Brain microvascular endothelial cell (primary cell): ENCODE results near the gene FAM53A.

Experiments used
- DNase-seq: peaks from one replicate; pipeline ENCODE4 v3.0.0-alpha.2; 2020
- H3K27ac ChIP-seq: fragments of 250-450 bp; sonication (Bioruptor Pico); 2 replicates; pipeline ENCODE4 v1.5.1; 2020; ENCODE audit warnings: mild to moderate bottlenecking, moderate library complexity
- H3K27me3 ChIP-seq: fragments of 250-450 bp; sonication (Bioruptor Pico); replicated peaks from 2 replicates; pipeline ENCODE4 v1.5.1; 2020; ENCODE audit warnings: mild to moderate bottlenecking
- H3K36me3 ChIP-seq: fragments of 250-450 bp; sonication (Bioruptor Pico); replicated peaks from 2 replicates; pipeline ENCODE4 v1.5.1; 2020; ENCODE audit warnings: mild to moderate bottlenecking
- H3K4me3 ChIP-seq: 2 replicates; pipeline ENCODE4 v1.5.1; 2011; ENCODE audit warnings: low read depth, mild to moderate bottlenecking, control low read depth, low read length, moderate library complexity
- in situ Hi-C: cut with HindIII; loops from 2 replicates; pipeline ENCODE4 v1.10.0; 2017; ENCODE audit warnings: low sequenced_read_pairs, low pct_ligation_motif_present
- TF ChIP-seq, protein P1 (sequence below): IDR thresholded peaks from 2 replicates; pipeline ENCODE4 v1.5.1; 2011; ENCODE audit warnings: low read depth, mild to moderate bottlenecking, moderate library complexity, low read length, control low read depth, inconsistent platforms; ENCODE audit errors: missing control alignments

The FAM53A gene, protein sequence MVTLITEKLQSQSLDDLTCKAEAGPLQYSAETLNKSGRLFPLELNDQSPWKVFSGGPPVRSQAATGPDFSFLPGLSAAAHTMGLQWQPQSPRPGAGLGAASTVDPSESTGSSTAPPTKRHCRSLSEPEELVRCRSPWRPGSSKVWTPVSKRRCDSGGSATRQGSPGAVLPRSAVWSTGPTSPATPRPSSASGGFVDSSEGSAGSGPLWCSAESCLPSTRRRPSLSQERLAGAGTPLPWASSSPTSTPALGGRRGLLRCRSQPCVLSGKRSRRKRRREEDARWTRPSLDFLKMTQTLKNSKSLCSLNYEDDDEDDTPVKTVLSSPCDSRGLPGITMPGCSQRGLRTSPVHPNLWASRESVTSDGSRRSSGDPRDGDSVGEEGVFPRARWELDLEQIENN

DNA sequence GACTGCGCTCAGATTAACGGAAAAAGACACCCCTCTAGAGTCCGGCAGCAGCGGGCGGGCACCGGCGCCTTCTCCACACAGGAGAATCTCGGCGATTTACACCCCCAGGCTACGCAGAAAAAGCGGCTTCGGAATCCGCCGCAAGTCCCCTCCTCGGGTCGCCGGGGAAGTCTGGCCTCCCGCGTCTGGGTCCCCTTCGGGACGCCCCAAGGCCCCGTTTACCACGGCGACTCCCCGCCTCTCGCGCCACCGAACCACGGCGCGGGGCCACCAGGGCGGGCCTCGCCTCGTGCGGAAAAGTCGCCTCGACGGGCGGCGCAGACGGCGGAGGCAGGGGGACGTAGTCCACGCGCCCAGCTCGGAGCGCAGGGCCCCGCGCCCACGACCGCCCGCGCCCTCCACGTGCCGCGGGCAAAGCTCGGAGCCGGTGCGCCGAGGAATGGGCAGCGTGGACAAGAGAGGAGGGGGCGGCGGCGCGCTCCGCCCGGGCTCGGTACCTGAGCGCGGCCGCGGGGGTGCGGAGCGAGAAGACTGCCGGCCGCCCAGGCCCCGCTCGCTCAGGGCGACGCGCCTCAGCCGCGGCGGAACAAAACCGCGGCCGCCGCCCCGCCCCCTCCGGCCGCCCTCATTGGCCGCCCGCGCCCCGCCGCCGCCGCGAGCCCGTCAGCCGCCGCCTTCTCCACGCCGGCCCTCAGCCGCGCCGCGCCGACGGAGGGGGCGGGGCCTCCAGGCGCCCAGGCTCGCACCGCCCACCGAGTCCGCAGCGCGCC is at the start of gene FAM53A:
Gene FAM53A, minus strand, starts transcription at position 578 of the 770 bp plus-strand sequence. CDS start 15,572 bp downstream, outside the sequence.
- Histone ChIP-seq H3K27me3 (no peaks in the 10 kb centered on the region), H3K4me3 (peak within 1 kb of the TSS; percentile 57), H3K27ac (peak within 1 kb of the TSS; percentile 79), H3K36me3 (no peaks in the 10 kb centered on the region)
- TF ChIP-seq, protein P1, sequence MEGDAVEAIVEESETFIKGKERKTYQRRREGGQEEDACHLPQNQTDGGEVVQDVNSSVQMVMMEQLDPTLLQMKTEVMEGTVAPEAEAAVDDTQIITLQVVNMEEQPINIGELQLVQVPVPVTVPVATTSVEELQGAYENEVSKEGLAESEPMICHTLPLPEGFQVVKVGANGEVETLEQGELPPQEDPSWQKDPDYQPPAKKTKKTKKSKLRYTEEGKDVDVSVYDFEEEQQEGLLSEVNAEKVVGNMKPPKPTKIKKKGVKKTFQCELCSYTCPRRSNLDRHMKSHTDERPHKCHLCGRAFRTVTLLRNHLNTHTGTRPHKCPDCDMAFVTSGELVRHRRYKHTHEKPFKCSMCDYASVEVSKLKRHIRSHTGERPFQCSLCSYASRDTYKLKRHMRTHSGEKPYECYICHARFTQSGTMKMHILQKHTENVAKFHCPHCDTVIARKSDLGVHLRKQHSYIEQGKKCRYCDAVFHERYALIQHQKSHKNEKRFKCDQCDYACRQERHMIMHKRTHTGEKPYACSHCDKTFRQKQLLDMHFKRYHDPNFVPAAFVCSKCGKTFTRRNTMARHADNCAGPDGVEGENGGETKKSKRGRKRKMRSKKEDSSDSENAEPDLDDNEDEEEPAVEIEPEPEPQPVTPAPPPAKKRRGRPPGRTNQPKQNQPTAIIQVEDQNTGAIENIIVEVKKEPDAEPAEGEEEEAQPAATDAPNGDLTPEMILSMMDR: no peak
- DNase-seq: peak; percentile 69
- in situ Hi-C loops: no loop called here

DNA sequence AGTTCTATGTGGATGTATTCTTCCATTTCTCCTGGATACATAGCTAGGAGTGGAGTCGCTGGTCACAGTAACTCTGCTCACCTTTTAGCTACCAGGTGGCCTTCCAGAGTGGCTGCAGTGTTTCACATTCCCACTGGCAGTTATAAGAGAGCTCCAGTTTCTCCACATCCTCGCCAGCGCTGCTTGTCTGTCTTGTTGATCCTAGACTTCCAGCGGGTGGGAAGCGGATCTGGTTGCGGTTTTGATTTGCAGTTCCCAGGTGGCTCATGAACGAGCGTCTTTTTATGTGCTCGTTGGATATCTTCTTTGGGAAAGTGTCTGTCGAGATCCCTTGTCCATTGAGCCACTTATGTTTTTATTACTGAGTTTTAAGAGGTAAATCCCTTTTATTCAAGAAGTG is 48.8 kb upstream of the FAM53A start:
- DNase-seq: no peak
- Histone ChIP-seq H3K4me3 (no peak overlapping the region), H3K36me3 (peaks cover 40% of the 10 kb centered on the region), H3K27me3 (no peaks in the 10 kb centered on the region), H3K27ac (no peak overlapping the region)
- TF ChIP-seq, protein P1: no peak
- in situ Hi-C loops: no loop called here

DNA sequence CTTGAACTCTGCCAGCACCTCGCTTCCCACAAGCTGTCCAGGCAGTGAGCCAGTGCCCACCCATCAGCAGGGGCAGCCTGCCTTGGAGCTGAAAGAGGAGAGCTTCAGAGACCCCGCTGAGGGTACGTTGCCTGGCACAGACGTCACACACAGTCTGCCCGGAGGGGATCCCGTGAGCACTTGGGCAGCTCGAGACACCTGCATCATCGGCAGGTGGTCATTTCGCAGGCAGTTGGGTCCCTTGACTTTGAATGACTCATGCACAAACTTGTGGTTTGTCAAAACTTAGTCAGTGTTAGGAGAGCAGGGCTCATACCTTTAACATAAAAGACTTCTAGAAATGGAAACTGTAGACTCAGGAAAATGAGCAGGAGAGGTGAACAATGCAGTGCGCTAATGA is 47.1 kb upstream of the FAM53A start:
- H3K36me3 ChIP-seq: peaks cover 28% of the 10 kb centered on the region
- H3K27ac ChIP-seq: no peak overlapping the region
- no peak for DNase-seq

DNA sequence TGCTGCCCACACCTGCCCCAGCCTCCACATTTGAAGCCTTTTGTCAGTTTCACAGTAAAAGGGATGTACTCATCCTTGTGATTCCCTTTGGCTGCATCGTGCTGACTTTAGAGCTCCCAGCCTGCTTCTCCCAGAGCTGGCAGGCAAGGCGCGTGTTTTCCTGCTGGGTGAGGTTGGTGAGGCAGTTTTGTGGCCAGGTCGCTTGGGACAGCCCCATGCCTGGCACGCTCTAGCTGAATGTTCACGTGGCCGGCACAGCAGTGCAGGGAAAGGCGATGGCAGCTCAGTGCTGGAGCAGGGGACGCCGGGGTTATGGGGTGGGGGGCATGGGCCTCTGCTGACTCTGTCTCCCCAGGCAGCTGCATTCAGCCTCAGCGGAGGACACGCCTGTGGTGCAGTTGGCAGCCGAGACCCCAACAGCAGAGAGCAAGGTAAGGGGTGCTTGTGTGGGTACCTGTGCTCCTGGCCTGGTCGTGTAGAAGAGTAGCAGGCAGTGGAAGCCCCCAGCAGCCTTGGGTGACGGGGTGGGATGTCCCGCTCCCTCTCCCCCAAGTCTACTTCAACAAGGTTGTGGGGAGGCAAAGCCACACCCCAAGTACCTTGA is 46.5 kb upstream of the FAM53A start:
- no peak overlapping the region for H3K4me3 ChIP-seq
- no peak for DNase-seq
- H3K27ac ChIP-seq: no peak overlapping the region
- H3K27me3 ChIP-seq: no peaks in the 10 kb centered on the region
- in situ Hi-C loops: no loop called here
- peaks cover 24% of the 10 kb centered on the region for H3K36me3 ChIP-seq
- TF ChIP-seq, protein P1: no peak

More for the DNA sequence above, 47.1 kb upstream of the FAM53A start:
- TF ChIP-seq, protein P1: no peak
- Histone ChIP-seq H3K4me3 (no peak overlapping the region), H3K27me3 (no peaks in the 10 kb centered on the region)
- in situ Hi-C loops: no loop called here

DNA sequence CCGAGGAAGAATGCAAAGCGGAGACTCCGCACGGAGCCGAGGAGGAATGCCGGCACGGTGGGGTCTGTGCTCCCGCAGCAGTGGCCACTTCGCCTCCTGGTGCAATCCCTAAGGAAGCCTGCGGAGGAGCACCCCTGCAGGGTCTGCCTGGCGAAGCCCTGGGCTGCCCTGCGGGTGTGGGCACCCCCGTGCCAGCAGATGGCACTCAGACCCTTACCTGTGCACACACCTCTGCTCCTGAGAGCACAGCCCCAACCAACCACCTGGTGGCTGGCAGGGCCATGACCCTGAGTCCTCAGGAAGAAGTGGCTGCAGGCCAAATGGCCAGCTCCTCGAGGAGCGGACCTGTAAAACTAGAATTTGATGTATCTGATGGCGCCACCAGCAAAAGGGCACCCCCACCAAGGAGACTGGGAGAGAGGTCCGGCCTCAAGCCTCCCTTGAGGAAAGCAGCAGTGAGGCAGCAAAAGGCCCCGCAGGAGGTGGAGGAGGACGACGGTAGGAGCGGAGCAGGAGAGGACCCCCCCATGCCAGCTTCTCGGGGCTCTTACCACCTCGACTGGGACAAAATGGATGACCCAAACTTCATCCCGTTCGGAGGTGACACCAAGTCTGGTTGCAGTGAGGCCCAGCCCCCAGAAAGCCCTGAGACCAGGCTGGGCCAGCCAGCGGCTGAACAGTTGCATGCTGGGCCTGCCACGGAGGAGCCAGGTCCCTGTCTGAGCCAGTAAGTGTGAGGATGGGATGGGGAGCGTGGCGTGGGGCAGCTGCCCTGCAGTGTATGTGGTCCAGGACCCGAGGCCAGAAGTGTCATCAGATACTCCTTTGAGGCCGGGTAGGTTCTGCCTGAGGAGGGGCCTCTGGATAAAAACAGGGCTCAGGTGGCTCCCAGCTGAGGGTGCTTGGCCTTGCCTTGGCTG is 44.2 kb upstream of the FAM53A start:
- Histone ChIP-seq H3K27ac (peak overlapping the region; percentile 48), H3K27me3 (no peaks in the 10 kb centered on the region), H3K36me3 (peaks cover 24% of the 10 kb centered on the region), H3K4me3 (no peak overlapping the region)
- in situ Hi-C loops: no loop called here
- TF ChIP-seq, protein P1: peak; percentile 43
- no peak for DNase-seq
